Upper lobe of right lung (tissue), 1 donor: Measurements from ENCODE around the gene MDP1. TPM values are rescaled to one million over a fixed set of nuclear protein-coding genes. Genes with fewer than 3 reads are reported as not detected.

Experiments used
- ATAC-seq: fragments of 200-7000 bp; cut with Tn5 transposase; one replicate; pipeline ENCODE4 v1.9.1; 2020; ENCODE audit warnings: mild to moderate bottlenecking, moderate library complexity
- DNase-seq: peaks from one replicate; pipeline ENCODE4 v3.0.0-alpha.2; 2020
- H3K27ac ChIP-seq: fragments of 200-600 bp; one replicate; pipeline ENCODE4 v1.8.0; 2022
- H3K27me3 ChIP-seq: fragments of 200-600 bp; one replicate; pipeline ENCODE4 v1.8.0; 2022; ENCODE audit warnings: mild to moderate bottlenecking
- H3K36me3 ChIP-seq: fragments of 200-600 bp; one replicate; pipeline ENCODE4 v1.8.0; 2022
- H3K4me1 ChIP-seq: fragments of 200-600 bp; one replicate; pipeline ENCODE4 v1.8.0; 2022
- H3K4me3 ChIP-seq: fragments of 200-600 bp; one replicate; pipeline ENCODE4 v1.8.0; 2022; ENCODE audit warnings: mild to moderate bottlenecking
- H3K9me3 ChIP-seq: fragments of 200-600 bp; one replicate; pipeline ENCODE4 v1.8.0; 2022
- CTCF ChIP-seq: fragments of 200-600 bp; IDR thresholded peaks from one replicate; pipeline ENCODE4 v1.8.0; 2022; ENCODE audit warnings: antibody characterized with exemption
- intact Hi-C: fragments of 100-400 bp; cut with DNase I; formaldehyde crosslinking; loops from one replicate; pipeline ENCODE4 v1.11.0; 2022
- total RNA-seq: library from RNA; stranded (reverse); fragmentation: NEBNext Ultra II Directional; extraction: Animal tissue kit (Norgen Biotek cat#: 25700); gene quantifications from one replicate; pipeline ENCODE4 v1.2.1, GENCODE V29; 2021
- donor health status: DM: no; HTN: yes; CAD: no; lungs with severe emphysema.

MDP1 gene
- total RNA-seq, 1 donor from 2014 or later: 17.8 TPM

GRCh38 chr14:24172871-24173281 lies 43.0 kb downstream of the MDP1 start:
- intact Hi-C loops: no loop called here

GRCh38 chr14:24172261-24172860 lies 43.5 kb downstream of the MDP1 start:
- ATAC-seq (no peak), DNase-seq (no peak)
- peak overlapping the region; percentile 37 for H3K4me3 ChIP-seq
- H3K36me3 ChIP-seq: peaks cover 45% of the 10 kb centered on the region
- no peaks in the 10 kb centered on the region for H3K9me3 ChIP-seq
- no peak overlapping the region for H3K27ac ChIP-seq
- intact Hi-C loops: no loop called here
- no peaks in the 10 kb centered on the region for H3K27me3 ChIP-seq
- peaks cover 4% of the 10 kb centered on the region for H3K4me1 ChIP-seq
- TF ChIP-seq CTCF: no peak

More at GRCh38 chr14:24172871-24173281, 43.0 kb downstream of the MDP1 start:
- H3K9me3 ChIP-seq: no peaks in the 10 kb centered on the region
- H3K4me1 ChIP-seq: peaks cover 4% of the 10 kb centered on the region
- peaks cover 47% of the 10 kb centered on the region for H3K36me3 ChIP-seq
- no peak overlapping the region for H3K4me3 ChIP-seq
- H3K27me3 ChIP-seq: no peaks in the 10 kb centered on the region
- H3K27ac ChIP-seq: no peak overlapping the region
- DNase-seq: no peak
- no peak for ATAC-seq
- TF ChIP-seq CTCF: no peak

- Histone ChIP-seq H3K27ac (peak within 1 kb of the TSS; percentile 17), H3K4me1 (peaks cover 4% of the 10 kb centered on the region), H3K36me3 (peaks cover 45% of the 10 kb centered on the region), H3K9me3 (no peaks in the 10 kb centered on the region), H3K4me3 (peak within 1 kb of the TSS; percentile 37), H3K27me3 (no peaks in the 10 kb centered on the region)
- TF ChIP-seq CTCF: no peak
- intact Hi-C loops: no loop called here
- DNase-seq (peak; percentile 85), ATAC-seq (peak; percentile 89)
These were observed 44.2 kb downstream of the MDP1 start, which contains the start of gene REC8 for GRCh38 chr14:24171422-24172260. Gene REC8 (plus strand): TSS chr14:24172080. CDS start chr14:24172553, 473 bp downstream.

GRCh38 chr14:24167469-24168114 lies 48.3 kb downstream of the MDP1 start:
- no peak for TF ChIP-seq CTCF
- H3K27me3 ChIP-seq: no peaks in the 10 kb centered on the region
- intact Hi-C loops: no loop called here
- H3K4me3 ChIP-seq: no peak overlapping the region
- H3K4me1 ChIP-seq: peaks cover 13% of the 10 kb centered on the region
- ATAC-seq (peak; percentile 34), DNase-seq (no peak)
- H3K36me3 ChIP-seq: peaks cover 63% of the 10 kb centered on the region
- no peaks in the 10 kb centered on the region for H3K9me3 ChIP-seq
- peak overlapping the region; percentile 18 for H3K27ac ChIP-seq

- intact Hi-C loops: no loop called here
- no peak overlapping the region for H3K27ac ChIP-seq
- peaks cover 18% of the 10 kb centered on the region for H3K4me1 ChIP-seq
- H3K9me3 ChIP-seq: no peaks in the 10 kb centered on the region
- no peaks in the 10 kb centered on the region for H3K27me3 ChIP-seq
- peaks cover 68% of the 10 kb centered on the region for H3K36me3 ChIP-seq
- no peak for TF ChIP-seq CTCF
- H3K4me3 ChIP-seq: no peak overlapping the region
- no peak for ATAC-seq
- DNase-seq: no peak
These were observed 50.1 kb downstream of the MDP1 start for GRCh38 chr14:24165785-24166184.
